H9 (cell line): Measurements from ENCODE around the gene TCF4. TPM values are rescaled to one million over a fixed set of nuclear protein-coding genes. Genes with fewer than 3 reads are reported as not detected.

Source experiments
- DNase-seq: peaks from one replicate; pipeline ENCODE4 v3.0.0-alpha.2; 2017
- H2AFZ ChIP-seq: one replicate; pipeline ENCODE4 v1.6.1; 2013; ENCODE audit warnings: mild to moderate bottlenecking, low read length, control low read depth, moderate library complexity
- H2AK5ac ChIP-seq: 2 replicates; pipeline ENCODE4 v1.6.1; 2013; ENCODE audit warnings: low read length, control low read depth, mixed read lengths; ENCODE audit not compliant: insufficient read length
- H2BK120ac ChIP-seq: one replicate; pipeline ENCODE4 v1.6.1; 2013; ENCODE audit warnings: low read depth, mild to moderate bottlenecking, low read length, control low read depth, inconsistent platforms; ENCODE audit not compliant: poor library complexity, severe bottlenecking
- H2BK12ac ChIP-seq: 2 replicates; pipeline ENCODE4 v1.6.1; 2013; ENCODE audit warnings: low read length, control low read depth, mixed read lengths, low read depth; ENCODE audit not compliant: insufficient read length
- H2BK15ac ChIP-seq: 2 replicates; pipeline ENCODE4 v1.6.1; 2013; ENCODE audit warnings: low read depth, low read length, control low read depth
- H2BK20ac ChIP-seq: one replicate; pipeline ENCODE4 v1.6.1; 2013; ENCODE audit warnings: low read depth, mild to moderate bottlenecking, low read length, control low read depth, inconsistent platforms; ENCODE audit not compliant: poor library complexity, severe bottlenecking
- H2BK5ac ChIP-seq: 2 replicates; pipeline ENCODE4 v1.6.1; 2013; ENCODE audit warnings: low read length, control low read depth, mixed read lengths; ENCODE audit not compliant: insufficient read length
- H3K14ac ChIP-seq: 2 replicates; pipeline ENCODE4 v1.6.1; 2013; ENCODE audit warnings: low read length, control low read depth; ENCODE audit not compliant: insufficient read depth
- H3K18ac ChIP-seq: 2 replicates; pipeline ENCODE4 v1.6.1; 2013; ENCODE audit warnings: low read depth, mild to moderate bottlenecking, mixed read lengths, low read length, control low read depth; ENCODE audit not compliant: insufficient read length
- H3K23ac ChIP-seq: 2 replicates; pipeline ENCODE4 v1.6.1; 2013; ENCODE audit warnings: low read length, control low read depth, mixed read lengths, low read depth; ENCODE audit not compliant: insufficient read length
- H3K23me2 ChIP-seq: 2 replicates; pipeline ENCODE4 v1.6.1; 2013; ENCODE audit warnings: low read depth, mild to moderate bottlenecking, mixed read lengths, low read length, control low read depth; ENCODE audit not compliant: insufficient read length, poor library complexity, severe bottlenecking
- H3K27ac ChIP-seq: 2 replicates; pipeline ENCODE4 v1.5.1; 2013; ENCODE audit warnings: low read length, control low read depth, mixed read lengths, low read depth; ENCODE audit not compliant: insufficient read length
- H3K27me3 ChIP-seq: 2 replicates; pipeline ENCODE4 v1.6.1; 2013; ENCODE audit warnings: low read length, control low read depth, inconsistent platforms; ENCODE audit not compliant: insufficient read depth
- H3K4ac ChIP-seq: 2 replicates; pipeline ENCODE4 v1.6.1; 2013; ENCODE audit warnings: low read depth, mild to moderate bottlenecking, control low read depth, inconsistent platforms, low read length, moderate library complexity
- H3K4me1 ChIP-seq: 2 replicates; pipeline ENCODE4 v1.6.1; 2013; ENCODE audit warnings: low read length, control low read depth, inconsistent platforms; ENCODE audit not compliant: insufficient read depth
- H3K4me2 ChIP-seq: 2 replicates; pipeline ENCODE4 v1.6.1; 2013; ENCODE audit warnings: low read length, control low read depth, mixed read lengths; ENCODE audit not compliant: insufficient read length, insufficient read depth
- H3K56ac ChIP-seq: 2 replicates; pipeline ENCODE4 v1.6.1; 2013; ENCODE audit warnings: low read depth, mild to moderate bottlenecking, mixed read lengths, low read length, control low read depth; ENCODE audit not compliant: insufficient read length
- H3K79me1 ChIP-seq: 2 replicates; pipeline ENCODE4 v1.6.1; 2013; ENCODE audit warnings: low read depth, mild to moderate bottlenecking, moderate library complexity, low read length, control low read depth, inconsistent platforms; ENCODE audit not compliant: insufficient read depth, poor library complexity, severe bottlenecking
- H3K79me2 ChIP-seq: 2 replicates; pipeline ENCODE4 v1.6.1; 2013; ENCODE audit warnings: low read length, control low read depth, inconsistent platforms; ENCODE audit not compliant: insufficient read depth
- H3K9ac ChIP-seq: 2 replicates; pipeline ENCODE4 v1.6.1; 2013; ENCODE audit warnings: low read length, control low read depth, mixed read lengths; ENCODE audit not compliant: insufficient read length; ENCODE audit errors: extremely low read depth
- H3K9me3 ChIP-seq: one replicate; pipeline ENCODE4 v1.6.1; 2013; ENCODE audit warnings: low read depth, low read length, inconsistent platforms; ENCODE audit not compliant: control insufficient read depth
- H3T11ph ChIP-seq: one replicate; pipeline ENCODE4 v1.6.1; 2013; ENCODE audit warnings: mild to moderate bottlenecking, low read length, control low read depth, inconsistent platforms
- H4K20me1 ChIP-seq: one replicate; pipeline ENCODE4 v1.6.1; 2013; ENCODE audit not compliant: control insufficient read depth, insufficient read length, insufficient read depth
- H4K5ac ChIP-seq: 2 replicates; pipeline ENCODE4 v1.6.1; 2013; ENCODE audit warnings: low read depth, mild to moderate bottlenecking, mixed read lengths, low read length, control low read depth; ENCODE audit not compliant: insufficient read length
- H4K8ac ChIP-seq: replicated peaks from 2 replicates; pipeline ENCODE4 v1.6.1; 2013; ENCODE audit warnings: low read length, control low read depth, mixed read lengths, low read depth; ENCODE audit not compliant: insufficient read length
- H4K91ac ChIP-seq: 2 replicates; pipeline ENCODE4 v1.6.1; 2013; ENCODE audit warnings: low read depth, mild to moderate bottlenecking, moderate library complexity, mixed read lengths, low read length, control low read depth; ENCODE audit not compliant: insufficient read length
- H3K27ac Mint-ChIP-seq, 3 experiments: 2 replicates in 2 of 3; 3 replicates in 1 of 3; pipeline ENCODE4 v1.8.0; 2020 to 2021; ENCODE audit warnings: mixed read lengths in 3 of 3, mild to moderate bottlenecking in 1 of 3, moderate library complexity in 1 of 3
- H3K27me3 Mint-ChIP-seq: 2 replicates; pipeline ENCODE4 v1.8.0; 2021; ENCODE audit warnings: low read depth, mild to moderate bottlenecking, moderate library complexity, mixed read lengths
- H3K36me3 Mint-ChIP-seq, 3 experiments: 2 replicates in 2 of 3; 3 replicates in 1 of 3; pipeline ENCODE4 v1.8.0; 2020 to 2021; ENCODE audit warnings: low read depth in 3 of 3, mixed read lengths in 3 of 3; ENCODE audit not compliant: insufficient read depth in 1 of 3
- H3K4me1 Mint-ChIP-seq, 2 experiments: 2 replicates each; pipeline ENCODE4 v1.8.0; 2020; ENCODE audit warnings: mixed read lengths in 2 of 2
- H3K4me3 Mint-ChIP-seq, 2 experiments: 2 replicates in 1 of 2; 3 replicates in 1 of 2; pipeline ENCODE4 v1.8.0; 2020 to 2021; ENCODE audit warnings: mild to moderate bottlenecking in 2 of 2, mixed read lengths in 2 of 2, moderate library complexity in 1 of 2
- H3K9me3 Mint-ChIP-seq, 2 experiments: 2 replicates in 1 of 2; 3 replicates in 1 of 2; pipeline ENCODE4 v1.8.0; 2020; ENCODE audit warnings: mild to moderate bottlenecking in 2 of 2, mixed read lengths in 2 of 2, moderate library complexity in 1 of 2
- CTCF ChIP-seq: fragments of 200-600 bp; sonication (generic); conservative IDR thresholded peaks from 3 replicates; pipeline ENCODE4 v1.8.0; 2021; ENCODE audit warnings: antibody characterized with exemption, mild to moderate bottlenecking
- WGBS: extraction: QIAGEN DNeasy Blood & Tissue Kit; methylation state at CpG from one replicate; pipeline ENCODE4 v1.1.7; 2013; ENCODE audit warnings: missing lambda C conversion rate, low lambda C conversion rate, mixed read lengths; ENCODE audit not compliant: insufficient read length; ENCODE audit errors: extremely low coverage; 5-methylcytosine and 5-hydroxymethylcytosine counted together
- total RNA-seq: library from RNA; stranded (reverse); gene quantifications from 2 replicates; pipeline ENCODE4 v1.2.1, GENCODE V29; 2021

Gene TCF4
- total RNA-seq, 1 experiment from 2014 or later, result 99.4 TPM

DNA sequence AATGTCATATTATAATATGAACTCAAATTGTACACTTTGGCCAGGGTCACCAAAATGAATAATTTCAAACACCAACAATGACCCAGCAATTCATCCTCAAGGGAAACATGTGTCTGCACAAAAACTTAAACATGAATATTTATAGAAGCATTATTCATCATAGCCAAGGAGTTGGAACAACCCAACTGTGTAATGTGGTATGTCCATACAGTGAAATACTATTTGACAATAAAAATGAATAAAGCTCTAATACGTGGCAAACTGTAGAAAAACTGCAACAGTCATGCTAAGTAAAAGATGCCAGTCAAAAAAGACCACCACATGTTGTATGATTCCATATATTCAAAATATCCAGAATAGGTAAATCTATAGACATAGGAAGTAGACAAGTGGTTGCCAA lies 334.2 kb downstream of the TCF4 start:
- H4K20me1 ChIP-seq, result no peaks in the 10 kb centered on the region
- no peaks in the 10 kb centered on the region for H3K79me2 ChIP-seq
- H3K27ac ChIP-seq, result no peak overlapping the region
- no peak overlapping the region for H2AK5ac ChIP-seq
- peaks cover 8% of the 10 kb centered on the region; the same call in 1 of the 2 replicates for H3K4me1 ChIP-seq
- no peak overlapping the region for H3K9ac ChIP-seq
- H2BK120ac ChIP-seq, result no peak overlapping the region
- Mint-ChIP-seq H3K4me1 (peaks cover 17 to 18% of the 10 kb centered on the region in 2 experiments), H3K27me3 (no peaks in the 10 kb centered on the region), H3K4me3 (no peak overlapping the region), H3K27ac (no peak overlapping the region), H3K9me3 (peaks cover 0 to 3% of the 10 kb centered on the region in 2 experiments; a peak in 1 of 5 replicates), H3K36me3 (peaks cover 12 to 42% (median 35%) of the 10 kb centered on the region in 3 experiments)
- WGBS, result no CpG with 5 or more reads among the region's 1 CpG
- H3K23ac ChIP-seq, result no peak overlapping the region
- no peak overlapping the region for H2AFZ ChIP-seq
- H3K9me3 ChIP-seq, result no peaks in the 10 kb centered on the region
- H3K18ac ChIP-seq, result no peak overlapping the region
- H4K91ac ChIP-seq, result no peak overlapping the region
- no peak overlapping the region for H3K4me2 ChIP-seq
- H2BK5ac ChIP-seq, result no peak overlapping the region
- no peak for TF ChIP-seq CTCF
- H3K27me3 ChIP-seq, result no peaks in the 10 kb centered on the region
- no peak overlapping the region for H2BK15ac ChIP-seq
- no peak overlapping the region for H2BK12ac ChIP-seq
- H3K56ac ChIP-seq, result no peak overlapping the region
- H3K14ac ChIP-seq, result no peak overlapping the region
- H4K8ac ChIP-seq, result no peak overlapping the region
- no peak overlapping the region for H3T11ph ChIP-seq
- H3K79me1 ChIP-seq, result no peaks in the 10 kb centered on the region
- H2BK20ac ChIP-seq, result no peak overlapping the region
- no peak overlapping the region for H4K5ac ChIP-seq
- H3K4ac ChIP-seq, result no peak overlapping the region
- no peak for DNase-seq
- H3K23me2 ChIP-seq, result no peaks in the 10 kb centered on the region
